ENCODE results near the gene ENTREP3.

- TF ChIP-seq CTCF (IDR thresholded peaks at IDR 0.05) (no peak), POLR2A (IDR thresholded peaks at IDR 0.05) (no peak)
Observed at GRCh38 chr1:155226910-155227260, 28.4 kb downstream of the ENTREP3 start.

Data from ovary (tissue), 3 donors.